GM12875 (cell line): Measurements from ENCODE around the gene ABCC9.

Experiments
- H3K4me3 ChIP-seq: one replicate; pipeline ENCODE4 v1.5.1; 2011; ENCODE audit warnings: low read depth, low read length, control low read depth
- CTCF ChIP-seq: IDR thresholded peaks from 2 replicates; pipeline ENCODE4 v1.5.1; 2011; ENCODE audit warnings: low read depth, mild to moderate bottlenecking, control low read depth, inconsistent platforms, low read length, moderate library complexity, borderline replicate concordance; ENCODE audit not compliant: insufficient read depth

The ABCC9 gene

GRCh38 chr12:21759737-21760136 is 181.5 kb downstream of the ABCC9 start:
- H3K4me3 ChIP-seq: no peak overlapping the region
- no peak for TF ChIP-seq CTCF

- TF ChIP-seq CTCF: no peak
- no peak overlapping the region for H3K4me3 ChIP-seq
Observed at GRCh38 chr12:21757735-21758134, 183.5 kb downstream of the ABCC9 start.

DNA sequence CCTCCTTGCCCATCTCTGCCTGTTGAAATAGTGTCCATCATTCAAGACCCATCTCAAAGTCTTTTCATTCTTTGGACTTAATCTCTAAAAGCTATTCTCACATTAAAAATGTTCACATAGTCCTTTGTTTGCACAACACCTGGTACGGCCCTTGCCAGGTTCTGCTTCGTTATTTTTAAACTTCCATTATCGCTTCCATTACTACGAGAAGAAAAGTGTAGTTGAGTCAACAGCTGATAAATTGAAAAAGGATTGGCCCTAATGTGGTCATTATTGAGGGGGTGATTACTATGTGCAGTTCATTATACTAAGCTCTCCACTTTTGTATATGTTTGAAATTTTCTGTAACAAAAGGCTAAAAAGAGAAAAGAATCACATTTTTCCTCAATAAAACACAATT is 184.5 kb downstream of the ABCC9 start:
- no peak for TF ChIP-seq CTCF
- H3K4me3 ChIP-seq: no peak overlapping the region

DNA sequence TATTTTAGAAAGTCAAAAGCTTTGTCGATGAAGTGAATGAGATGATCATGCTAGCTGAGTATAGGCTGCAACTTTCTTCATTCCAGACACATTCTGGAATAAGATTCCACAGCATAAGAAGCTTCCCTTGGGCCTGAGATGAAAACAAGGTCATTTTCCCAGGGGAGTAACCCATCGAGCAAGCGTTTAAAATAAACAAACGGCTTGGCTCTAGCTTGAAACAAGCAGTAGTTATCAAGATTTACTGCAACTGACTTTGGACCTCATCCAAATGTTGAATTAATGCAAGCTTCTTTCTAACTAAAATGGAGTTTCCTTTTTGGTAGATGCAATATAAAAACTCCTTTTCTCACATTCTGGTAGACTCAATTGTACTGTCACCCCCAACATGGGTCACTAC is 189.7 kb downstream of the ABCC9 start:
- no peak for TF ChIP-seq CTCF
- no peak overlapping the region for H3K4me3 ChIP-seq
